ENCODE data around the gene WWOX.
A peak's percentile ranks its signal among the peaks of the same experiment; 100 is the strongest.

WWOX gene

GRCh38 chr16:79154086-79154485 lies 1054.6 kb downstream of the WWOX start:
- no peak for DNase-seq
- ATAC-seq, result no peak

GRCh38 chr16:79155471-79155870 lies 1056.0 kb downstream of the WWOX start:
- no peak for DNase-seq
- no peak for ATAC-seq

- DNase-seq, result no peak
- ATAC-seq, result no peak
Observed at GRCh38 chr16:79155904-79156303, 1056.5 kb downstream of the WWOX start.

GRCh38 chr16:79156761-79157160 lies 1057.3 kb downstream of the WWOX start:
- no peak for DNase-seq
- no peak for ATAC-seq

GRCh38 chr16:79158337-79158736 lies 1058.9 kb downstream of the WWOX start:
- DNase-seq (no peak), ATAC-seq (no peak)

GRCh38 chr16:79159261-79160049 lies 1060.0 kb downstream of the WWOX start:
- DNase-seq (no peak), ATAC-seq (no peak)

GRCh38 chr16:79162977-79163376 lies 1063.5 kb downstream of the WWOX start:
- DNase-seq, result no peak
- ATAC-seq, result no peak

- ATAC-seq (no peak), DNase-seq (no peak)
Observed at GRCh38 chr16:79163691-79164387, 1064.4 kb downstream of the WWOX start.

GRCh38 chr16:79164388-79164995 lies 1065.0 kb downstream of the WWOX start:
- ATAC-seq, result no peak
- DNase-seq, result no peak

- no peak for ATAC-seq
- DNase-seq, result no peak
Observed at GRCh38 chr16:79165079-79165478, 1065.6 kb downstream of the WWOX start.

- no peak for ATAC-seq
- DNase-seq, result no peak
Observed at GRCh38 chr16:79165506-79165905, 1066.1 kb downstream of the WWOX start.

GRCh38 chr16:79167893-79168292 lies 1068.4 kb downstream of the WWOX start:
- ATAC-seq, result no peak
- DNase-seq, result no peak

GRCh38 chr16:79168321-79168720 lies 1068.9 kb downstream of the WWOX start:
- DNase-seq (no peak), ATAC-seq (no peak)

- DNase-seq, result peak; percentile 30
Observed at GRCh38 chr16:79169239-79169638, 1069.8 kb downstream of the WWOX start.

GRCh38 chr16:79170555-79171246 lies 1071.2 kb downstream of the WWOX start:
- ATAC-seq (no peak), DNase-seq (no peak)

More at GRCh38 chr16:79169239-79169638, 1069.8 kb downstream of the WWOX start:
- peak; percentile 40 for ATAC-seq

GRCh38 chr16:79171504-79171903 lies 1072.0 kb downstream of the WWOX start:
- DNase-seq, result no peak
- ATAC-seq, result no peak

GRCh38 chr16:79171931-79172705 lies 1072.7 kb downstream of the WWOX start:
- DNase-seq, result no peak
- ATAC-seq, result no peak

GRCh38 chr16:79172976-79173500 lies 1073.6 kb downstream of the WWOX start:
- no peak for DNase-seq
- ATAC-seq, result no peak

- DNase-seq (no peak), ATAC-seq (no peak)
Observed at GRCh38 chr16:79173919-79174318, 1074.5 kb downstream of the WWOX start.

GRCh38 chr16:79175286-79176057 lies 1076.0 kb downstream of the WWOX start:
- ATAC-seq, result no peak

GRCh38 chr16:79177018-79177417 lies 1077.6 kb downstream of the WWOX start:
- DNase-seq (no peak), ATAC-seq (no peak)

More at GRCh38 chr16:79175286-79176057, 1076.0 kb downstream of the WWOX start:
- DNase-seq, result no peak

Data from stimulated activated naive CD8-positive, alpha-beta T cell treated with anti-CD3 and anti-CD28 coated beads, Interleukin-15, Interleukin-2, amounts not matched to agents 100 U/mL and 50 U/mL, for 24 hours (primary cell).